GOT3 (cell line): ENCODE results near the gene TMEM150A.
A peak's percentile ranks its signal among the peaks of the same experiment; 100 is the strongest.
"Not testable (repeated sequence)": the region's sequence is repeated elsewhere in the genome, so short reads cannot be mapped to it uniquely, and the experiment has no call there.

Experiments used
- DNase-seq: peaks from one replicate; lab custom pipeline; 2025; ENCODE audit warnings: mixed read lengths; lab: John Stamatoyannopoulos, UW

Gene TMEM150A

DNA sequence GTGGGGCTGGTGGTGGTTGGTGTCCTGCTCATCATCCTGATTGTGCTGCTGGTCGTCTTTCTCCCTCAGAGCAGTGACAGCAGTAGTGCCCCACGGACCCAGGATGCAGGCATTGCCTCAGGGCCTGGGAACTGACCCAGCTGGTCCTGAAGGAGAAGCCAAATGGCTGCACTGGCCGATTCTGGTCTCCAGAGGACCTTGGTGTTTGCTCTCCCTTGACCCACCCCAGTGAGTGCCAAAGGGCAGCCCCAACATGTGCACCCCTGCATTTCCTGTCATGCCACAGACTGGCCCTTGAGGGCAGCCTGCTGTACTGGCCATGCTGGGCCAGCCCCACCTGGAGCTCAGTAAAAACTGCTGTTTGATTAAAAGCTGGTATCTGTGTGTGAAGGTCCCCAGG is 9.5 kb downstream of the TMEM150A start:
- no peak for DNase-seq

- not testable (repeated sequence) for DNase-seq
These were observed 10.2 kb downstream of the TMEM150A start for GRCh38 chr2:85592299-85592698.

DNA sequence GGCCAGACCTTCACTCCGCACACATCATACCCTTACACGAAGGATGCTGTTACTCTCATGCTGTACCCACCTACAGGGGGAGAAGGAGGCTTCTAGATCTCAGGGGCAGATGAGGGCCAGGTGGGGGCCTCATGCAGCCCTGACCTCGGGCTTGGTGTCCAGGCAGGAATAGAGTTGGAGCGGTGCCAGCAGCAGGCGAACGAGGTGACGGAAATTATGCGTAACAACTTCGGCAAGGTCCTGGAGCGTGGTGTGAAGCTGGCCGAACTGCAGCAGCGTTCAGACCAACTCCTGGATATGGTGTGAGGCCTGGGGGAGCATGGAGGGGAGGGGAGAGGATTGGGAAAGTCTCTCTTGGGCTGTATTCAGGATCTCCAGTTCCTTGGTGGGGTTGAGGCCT is 10.9 kb downstream of the TMEM150A start:
- no peak for DNase-seq

- no peak for DNase-seq
These were observed 11.5 kb downstream of the TMEM150A start for GRCh38 chr2:85590950-85591349.

DNA sequence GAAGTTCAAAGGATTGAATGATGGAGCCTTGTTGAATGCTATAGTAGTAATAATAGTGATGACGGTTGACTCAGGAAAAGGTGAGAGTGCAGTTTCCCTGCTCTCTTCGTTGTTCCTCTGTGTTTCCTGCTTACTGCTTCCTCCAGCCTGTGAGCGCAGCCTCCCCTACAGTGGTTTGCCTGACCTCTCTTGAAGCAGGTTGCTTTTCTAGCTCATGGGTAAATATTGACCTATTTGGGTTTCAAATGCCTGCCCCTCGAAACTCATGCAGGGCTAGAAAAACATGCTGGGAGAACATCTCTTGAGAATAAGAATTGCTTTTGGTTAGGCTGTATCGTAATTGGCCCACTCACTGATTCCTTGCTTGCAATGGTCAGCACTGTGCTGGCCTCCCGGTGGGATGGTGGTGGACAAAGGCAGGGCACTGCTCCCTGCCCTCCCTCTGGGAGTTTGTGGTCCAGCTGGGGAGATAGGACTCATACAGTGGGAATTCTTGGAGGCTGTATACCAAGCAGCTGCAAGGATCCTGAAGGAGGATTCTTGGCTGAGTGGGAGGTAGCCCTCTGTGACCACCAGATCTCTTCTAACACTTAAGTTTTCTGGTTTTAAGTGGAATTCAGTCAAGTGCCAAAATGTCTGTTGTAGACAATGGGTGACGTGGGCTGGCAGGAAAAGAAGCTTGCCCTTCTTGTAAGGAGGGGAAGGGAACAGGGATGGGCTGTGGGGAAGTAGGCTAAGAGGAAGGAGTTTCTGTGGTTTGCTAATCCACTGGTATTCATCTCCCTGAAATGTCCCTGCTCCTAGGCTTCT is 12.3 kb downstream of the TMEM150A start:
- DNase-seq, result peak; percentile 57

- DNase-seq, result no peak
These were observed 13.3 kb downstream of the TMEM150A start for GRCh38 chr2:85589181-85589580.

GRCh38 chr2:85588645-85589044 is 13.9 kb downstream of the TMEM150A start:
- DNase-seq, result no peak

- DNase-seq, result no peak
These were observed 14.3 kb downstream of the TMEM150A start for GRCh38 chr2:85588236-85588635.

GRCh38 chr2:85585781-85586105 is 16.8 kb downstream of the TMEM150A start:
- DNase-seq, result no peak

DNA sequence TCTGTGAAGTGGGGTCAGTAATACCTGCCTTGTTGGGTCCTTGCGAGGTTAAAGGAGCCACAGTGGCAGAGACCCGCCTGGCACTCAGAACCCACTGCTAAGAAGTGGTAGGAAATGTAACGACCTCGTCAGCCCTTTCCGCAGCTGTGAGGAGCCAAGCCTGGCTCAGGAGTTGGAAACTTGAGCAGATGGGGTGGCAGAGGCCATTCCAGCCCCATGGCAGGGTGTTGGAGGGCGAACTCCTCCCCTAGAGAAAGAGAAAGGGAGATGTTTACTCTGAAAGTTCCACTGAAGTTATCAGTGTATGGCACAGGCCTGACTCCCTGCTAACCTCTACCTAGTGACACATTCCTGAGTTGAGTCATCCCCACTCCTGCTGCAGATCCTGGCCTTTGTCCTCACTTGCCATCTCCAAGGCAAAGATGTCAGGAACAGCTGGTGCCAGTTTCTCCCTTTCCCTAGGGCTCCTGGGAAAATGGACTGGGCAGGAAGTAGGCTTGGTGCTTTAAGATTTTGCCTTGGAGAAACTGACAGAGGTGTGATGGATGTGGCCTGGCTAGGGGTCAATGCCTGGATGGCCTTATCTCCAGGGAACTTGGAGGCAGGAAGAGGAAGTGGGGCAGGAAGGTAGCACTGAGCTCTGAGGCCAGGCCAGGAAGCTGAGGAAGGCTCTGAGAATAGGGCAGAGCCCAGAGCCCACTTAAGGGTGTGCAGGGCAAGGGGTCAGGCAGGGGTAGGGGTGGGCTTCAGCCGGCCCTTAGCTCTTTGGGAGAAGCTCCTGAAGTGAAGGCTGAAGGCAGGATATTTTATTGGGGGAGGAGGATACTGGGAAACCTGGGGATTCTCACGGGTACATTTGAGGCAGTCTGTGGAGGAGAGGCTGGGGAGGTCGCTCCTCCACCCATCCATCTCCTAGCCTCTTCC is 17.4 kb downstream of the TMEM150A start:
- no peak for DNase-seq

DNA sequence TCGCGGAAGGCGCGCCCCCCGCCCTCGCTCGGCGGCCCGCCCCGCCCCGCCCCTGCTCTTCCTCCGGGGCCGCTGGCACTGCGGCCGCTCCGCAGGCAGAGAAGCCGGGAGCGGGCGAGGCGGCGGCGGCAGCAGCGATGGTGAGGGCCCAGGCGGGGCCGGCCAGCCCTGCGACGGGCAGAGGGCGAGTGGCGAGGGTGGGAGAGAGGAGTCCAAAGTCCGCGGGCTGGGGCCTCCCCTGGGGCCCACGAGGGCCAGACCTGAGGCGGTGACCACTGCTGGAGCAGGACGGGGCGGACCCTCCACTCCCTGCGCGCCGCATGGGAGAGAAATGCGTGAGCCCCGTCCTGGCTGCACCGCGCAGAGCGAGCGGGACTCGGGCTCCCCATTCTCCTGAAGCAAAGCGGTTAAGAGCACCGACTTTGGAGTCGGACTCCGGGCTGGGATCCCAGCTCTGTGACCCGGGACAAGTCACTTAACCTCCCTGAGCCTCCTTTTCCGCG is 18.1 kb downstream of the TMEM150A start, which contains the start of gene VAMP5:
TSS of gene VAMP5 (plus strand) at position 78 of the 503 bp plus-strand sequence. CDS start at position 138, 60 bp downstream.
- no peak for DNase-seq

DNA sequence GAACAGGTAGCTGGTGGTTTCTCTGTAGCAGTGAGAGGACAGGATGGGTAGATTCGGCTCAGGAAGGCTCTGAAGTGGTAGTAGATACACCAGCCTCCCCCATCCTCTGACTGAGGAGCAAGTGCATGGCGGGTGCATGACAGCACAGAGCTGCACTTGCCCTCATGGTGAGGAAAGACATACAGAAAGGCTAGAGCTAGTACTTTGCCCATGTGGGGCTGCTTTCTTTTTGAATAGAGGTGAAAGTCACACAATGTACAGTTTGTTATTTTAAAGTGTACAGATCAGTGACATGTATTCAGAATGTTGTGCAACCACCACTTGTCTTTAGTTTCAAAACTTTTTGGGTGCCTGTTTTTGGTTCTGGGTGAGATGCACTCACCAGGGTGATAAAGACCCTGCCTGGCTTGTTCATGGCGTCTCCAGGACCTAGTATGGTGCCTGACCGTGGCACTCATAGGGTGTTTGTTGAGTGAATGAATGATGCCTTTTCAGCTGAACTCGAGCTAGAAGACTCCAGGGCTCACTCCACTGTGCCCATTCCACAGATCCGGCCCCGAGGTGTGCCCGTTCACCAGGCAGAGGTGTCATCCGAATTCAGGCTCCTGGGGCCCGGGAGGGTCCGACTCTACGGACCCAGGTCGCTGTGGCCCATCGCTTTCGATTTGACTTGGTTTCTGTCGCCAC is 18.7 kb downstream of the TMEM150A start:
- no peak for DNase-seq

- no peak for DNase-seq
These were observed 20.0 kb downstream of the TMEM150A start for GRCh38 chr2:85582492-85582891.

DNA sequence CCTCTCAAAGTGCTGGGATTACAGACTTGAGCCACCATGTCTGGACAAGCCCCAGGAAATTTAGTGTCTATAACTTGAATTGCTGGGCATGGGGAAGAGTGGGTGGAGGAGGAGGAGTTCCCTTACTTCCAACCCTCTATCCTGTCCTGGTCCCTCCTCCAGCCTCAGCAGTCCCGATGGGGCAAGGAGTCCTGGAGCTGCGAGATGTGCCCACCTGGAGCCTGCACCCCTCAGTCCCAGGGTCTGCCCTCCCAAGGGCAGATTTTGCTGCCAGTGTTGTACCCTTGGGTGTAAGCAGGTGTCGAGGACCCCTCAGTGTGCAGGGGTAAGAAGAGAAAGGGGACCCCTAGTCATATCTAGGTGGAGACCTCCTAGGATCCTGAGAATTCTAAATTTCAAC is 22.3 kb downstream of the TMEM150A start:
- no peak for DNase-seq

DNA sequence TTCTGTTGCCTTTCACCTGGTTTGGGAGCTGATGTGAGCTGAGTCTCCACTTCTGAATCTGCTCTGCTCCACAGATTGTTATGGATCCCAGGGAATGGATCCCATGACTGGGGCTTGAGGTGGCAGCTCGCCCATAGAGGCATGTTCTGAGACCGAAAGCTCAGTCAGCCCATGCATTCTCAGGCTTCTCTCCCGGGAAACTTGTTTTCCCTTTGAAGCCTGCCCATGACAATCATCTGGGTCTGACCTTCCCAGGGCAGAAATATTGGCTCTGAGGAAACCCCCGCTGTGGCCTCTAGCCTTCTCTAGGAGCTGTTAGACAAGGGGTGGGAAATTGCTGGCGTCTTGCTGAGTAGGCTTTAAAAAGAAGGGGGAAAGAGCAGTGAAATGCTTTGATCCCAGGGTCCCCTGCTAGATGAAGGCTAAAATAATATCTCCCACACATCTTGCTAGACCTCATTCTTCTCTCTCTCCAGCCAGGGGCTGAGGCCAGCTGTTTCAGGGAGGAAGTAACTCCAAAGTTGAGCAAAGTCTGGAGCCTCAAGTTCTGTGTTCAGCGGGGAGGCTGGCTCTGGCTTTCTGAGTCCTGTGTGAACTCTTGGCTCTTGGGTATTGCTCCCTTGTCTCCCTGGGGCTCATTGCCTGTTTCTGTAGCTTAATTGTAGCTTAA is 23.1 kb downstream of the TMEM150A start:
- DNase-seq, result no peak

- no peak for DNase-seq
These were observed 24.0 kb downstream of the TMEM150A start for GRCh38 chr2:85578243-85579180.

DNA sequence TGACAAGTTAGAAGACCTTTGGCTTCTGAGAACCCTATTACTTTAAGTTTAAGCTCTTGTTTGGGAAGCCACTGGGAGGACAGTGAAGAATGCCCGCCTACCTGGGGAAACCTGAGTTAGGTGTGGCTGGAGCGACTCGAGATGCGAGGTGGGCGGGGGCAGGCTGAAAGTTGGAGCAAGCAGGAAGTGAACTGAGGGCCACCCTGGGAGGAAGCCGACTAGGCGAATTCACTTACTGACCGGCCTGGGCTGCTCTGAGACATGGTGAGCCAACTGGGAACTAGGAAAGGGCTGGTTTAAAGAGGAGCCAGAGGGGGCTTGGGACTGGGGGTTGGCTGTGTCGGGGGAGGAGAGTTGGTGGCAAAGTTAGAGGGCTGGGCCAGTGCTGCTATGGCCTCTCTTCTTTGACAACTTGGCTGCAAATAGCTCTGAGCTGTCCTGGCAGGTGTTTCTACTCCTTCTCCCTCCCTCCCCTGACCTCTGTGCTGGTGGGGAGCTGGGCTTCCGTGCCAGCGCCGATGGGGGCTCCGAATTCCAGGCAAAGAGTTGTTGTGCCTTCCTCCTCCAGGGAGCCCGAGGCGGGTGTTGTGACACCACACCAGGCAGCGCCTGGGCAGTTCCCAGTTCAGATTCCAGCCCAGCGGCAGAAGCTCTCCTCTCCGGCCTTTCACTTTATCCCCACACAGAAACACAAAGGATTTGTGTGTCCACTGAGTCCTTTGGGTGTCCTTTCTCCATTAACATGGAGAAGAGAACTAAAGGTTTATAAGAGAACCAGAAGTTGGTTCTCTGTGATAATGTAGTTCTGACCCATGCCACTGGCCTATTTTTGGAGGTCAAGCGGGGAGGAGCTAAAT is 24.9 kb downstream of the TMEM150A start, which contains the start of gene VAMP8:
TSS of gene VAMP8 (plus strand) at position 201 of the 857 bp plus-strand sequence. CDS start at position 262, 61 bp downstream.
- DNase-seq, result no peak

- DNase-seq, result no peak
These were observed 25.5 kb downstream of the TMEM150A start for GRCh38 chr2:85577063-85577385.

- DNase-seq, result no peak
These were observed 26.8 kb downstream of the TMEM150A start for GRCh38 chr2:85575739-85576138.

DNA sequence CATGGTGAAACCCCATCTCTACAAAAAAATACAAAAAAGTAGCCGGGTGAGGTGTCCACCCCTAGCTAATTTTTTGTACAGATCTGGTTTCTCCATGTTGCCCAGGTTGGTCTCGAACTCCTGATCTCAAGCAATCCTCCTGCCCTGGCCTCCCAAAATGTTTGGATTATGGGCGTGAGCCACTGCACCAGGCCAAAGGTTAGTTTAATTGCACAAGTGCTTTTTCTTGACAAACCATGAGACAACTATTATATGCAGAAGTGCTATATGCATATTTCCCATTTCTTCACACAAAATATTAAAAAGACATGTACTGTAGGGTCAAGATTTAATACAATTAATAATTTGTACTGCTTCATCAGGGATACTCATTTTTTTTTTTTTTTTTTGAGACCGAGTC is 36.2 kb downstream of the TMEM150A start:
- no peak for DNase-seq
